ENCODE results near the gene DCTPP1. TPM values are rescaled to one million over a fixed set of nuclear protein-coding genes. Genes with fewer than 3 reads are reported as not detected.

Gene DCTPP1
- total and polyA plus RNA-seq, 2 of the 13 experiments (the other 11 are each of a cell fraction or from before 2014, with no cell fraction given) = 54.8 to 74.4 TPM

GRCh38 chr16:30409125-30410060 lies 20.4 kb downstream of the DCTPP1 start:
- ATAC-seq (peak; percentile 76), FAIRE-seq (peak; percentile 64), DNase-seq (ENCODE audit: low spot score) (peak; percentile 90)
- CTCF ChIA-PET (ENCODE audit: low intra/inter-chr PET ratio, low total read pairs) = interaction anchor here (0.6 to 2.3 kb wide), 9 partner anchors 13 to 297 kb away, joined by 3 to 20 read pairs (median 4); partner anchors contain the start of genes DCTPP1, TBC1D10B and ZNF48
- intact Hi-C loops (cut with micrococcal nuclease; ENCODE audit: unreplicated experiment) = loop anchor here (1.0 to 2.0 kb wide), 3 partner anchors 9 to 55 kb away; partner anchors contain the start of genes CD2BP2 and ZNF48
- peak overlapping the region; percentile 17 for H3K27ac ChIP-seq (ENCODE audit: extremely low read length, insufficient read depth, low read length)
- H3K4me2 ChIP-seq (ENCODE audit: low read depth, low read length) = peak overlapping the region; percentile 55
- H3K27me3 ChIP-seq (ENCODE audit: control insufficient read depth in 1 of 2, insufficient read depth in 2 of 2, low read length in 2 of 2) = no peaks in the 10 kb centered on the region
- peaks cover 13% of the 10 kb centered on the region for H3K79me2 ChIP-seq (ENCODE audit: insufficient read depth, low read length)
- H4K20me1 ChIP-seq (ENCODE audit: insufficient read depth, low read length) = no peaks in the 10 kb centered on the region
- 50% methylated on average over 14 of the region's 15 CpGs for WGBS (ENCODE audit: low lambda C conversion rate)
- peaks cover 15 to 28% of the 10 kb centered on the region in 2 experiments for H3K36me3 ChIP-seq (replicated peaks in 1 of 2; ENCODE audit: control insufficient read depth in 1 of 2, insufficient read depth in 2 of 2, low read length in 2 of 2)
- in situ Hi-C loops (cut with HindIII; ENCODE audit: extremely low pct_ligation_motif_present, low pct_unique_long_range_greater_than_20kb) = no loop called here
- BruUV-seq (replicated peaks) = no TSS peak
- H2AFZ ChIP-seq (ENCODE audit: low read length) = no peak overlapping the region
- peak overlapping the region in 2 of 3 experiments; percentile 8 to 19; a peak in 2 of 6 replicates for H3K4me3 ChIP-seq (replicated peaks in 1 of 3; ENCODE audit: insufficient read depth in 1 of 3, low read depth in 2 of 3, low read length in 3 of 3)
- H3K9ac ChIP-seq (ENCODE audit: insufficient read depth, low read depth, low read length) = no peak overlapping the region
- peaks cover 39% of the 10 kb centered on the region for H3K4me1 ChIP-seq (ENCODE audit: insufficient read depth, low read length)
- POLR2A ChIA-PET = interaction anchor here (0.5 to 4.9 kb wide), 22 partner anchors 9 to 318 kb away, joined by 3 to 70 read pairs (median 4); partner anchors contain the start of genes CD2BP2, DCTPP1, SEPHS2 and TBC1D10B
- no peaks in the 10 kb centered on the region for H3K9me3 ChIP-seq (ENCODE audit: low read length)
- TF ChIP-seq CEBPG (CRISPR knock-in tag; IDR thresholded peaks at IDR 0.05) (peak; percentile 30; the same call in 1 of the 2 replicates), KLF11 (CRISPR knock-in tag; IDR thresholded peaks at IDR 0.05) (peak; percentile 65; the same call in 1 of the 2 replicates), GATA4 (IDR thresholded peaks at IDR 0.05; ENCODE audit: borderline replicate concordance, low read depth) (no peak), KDM5B (CRISPR knock-in tag; IDR thresholded peaks at IDR 0.05; ENCODE audit: borderline replicate concordance) (peak; percentile 36; the same call in 1 of the 2 replicates), SRF (IDR thresholded peaks at IDR 0.05; ENCODE audit: low read depth, low read length) (peak; percentile 37; the same call in 1 of the 2 replicates), ZMYM4 (CRISPR knock-in tag; IDR thresholded peaks at IDR 0.05) (0 out of 2 replicates have a peak, but pooled peaks have one; percentile 45), RARA (CRISPR knock-in tag; IDR thresholded peaks at IDR 0.05) (0 out of 2 replicates have a peak, but pooled peaks have one; percentile 9), MEIS2 (CRISPR knock-in tag; IDR thresholded peaks at IDR 0.05) (0 out of 2 replicates have a peak, but pooled peaks have one; percentile 49), RBM39 (IDR thresholded peaks at IDR 0.05; ENCODE audit: low read depth, low read length, poor library complexity, severe bottlenecking) (peak; percentile 62), ZFP36L1 (CRISPR knock-in tag; IDR thresholded peaks at IDR 0.05) (peak; percentile 56; the same call in 1 of the 2 replicates), HCFC1 (IDR thresholded peaks at IDR 0.05; ENCODE audit: low read depth, low read length) (no peak), PAWR (CRISPR knock-in tag; IDR thresholded peaks at IDR 0.05; ENCODE audit: borderline replicate concordance) (no peak)
- TF ChIP-seq, protein P1, sequence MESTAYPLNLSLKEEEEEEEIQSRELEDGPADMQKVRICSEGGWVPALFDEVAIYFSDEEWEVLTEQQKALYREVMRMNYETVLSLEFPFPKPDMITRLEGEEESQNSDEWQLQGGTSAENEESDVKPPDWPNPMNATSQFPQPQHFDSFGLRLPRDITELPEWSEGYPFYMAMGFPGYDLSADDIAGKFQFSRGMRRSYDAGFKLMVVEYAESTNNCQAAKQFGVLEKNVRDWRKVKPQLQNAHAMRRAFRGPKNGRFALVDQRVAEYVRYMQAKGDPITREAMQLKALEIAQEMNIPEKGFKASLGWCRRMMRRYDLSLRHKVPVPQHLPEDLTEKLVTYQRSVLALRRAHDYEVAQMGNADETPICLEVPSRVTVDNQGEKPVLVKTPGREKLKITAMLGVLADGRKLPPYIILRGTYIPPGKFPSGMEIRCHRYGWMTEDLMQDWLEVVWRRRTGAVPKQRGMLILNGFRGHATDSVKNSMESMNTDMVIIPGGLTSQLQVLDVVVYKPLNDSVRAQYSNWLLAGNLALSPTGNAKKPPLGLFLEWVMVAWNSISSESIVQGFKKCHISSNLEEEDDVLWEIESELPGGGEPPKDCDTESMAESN (CRISPR knock-in tag; conservative IDR thresholded peaks at IDR 0.05) = 0 out of 2 replicates have a peak, but pooled peaks have one; percentile 31
- TF ChIP-seq, protein P2, sequence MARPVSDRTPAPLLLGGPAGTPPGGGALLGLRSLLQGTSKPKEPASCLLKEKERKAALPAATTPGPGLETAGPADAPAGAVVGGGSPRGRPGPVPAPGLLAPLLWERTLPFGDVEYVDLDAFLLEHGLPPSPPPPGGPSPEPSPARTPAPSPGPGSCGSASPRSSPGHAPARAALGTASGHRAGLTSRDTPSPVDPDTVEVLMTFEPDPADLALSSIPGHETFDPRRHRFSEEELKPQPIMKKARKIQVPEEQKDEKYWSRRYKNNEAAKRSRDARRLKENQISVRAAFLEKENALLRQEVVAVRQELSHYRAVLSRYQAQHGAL (CRISPR knock-in tag; IDR thresholded peaks at IDR 0.05; ENCODE audit: not compliant biosample characterization) = no peak

Data from HepG2 (cell line).